Activated naive CD4-positive, alpha-beta T cell treated with anti-CD3 and anti-CD28 coated beads for 36 hours (primary cell): Measurements from ENCODE around the gene DAB1. TPM values are rescaled to one million over a fixed set of nuclear protein-coding genes. Genes with fewer than 3 reads are reported as not detected.
A peak's percentile ranks its signal among the peaks of the same experiment; 100 is the strongest.

Experiments
- CTCF ChIA-PET: fragments of 350-600 bp; sonication (Branson Sonifier 250); formaldehyde crosslinking; loops from one replicate; lab custom pipeline; 2021; ENCODE audit warnings: antibody characterized with exemption; lab: Charles Lee
- DNase-seq: peaks from one replicate; pipeline ENCODE4 v3.0.0-alpha.2; 2020
- H3K27ac Mint-ChIP-seq: one replicate; pipeline ENCODE4 v1.8.0; 2021; ENCODE audit warnings: mild to moderate bottlenecking, mixed read lengths
- H3K27me3 Mint-ChIP-seq: one replicate; pipeline ENCODE4 v1.8.0; 2021; ENCODE audit warnings: low read depth, mixed read lengths
- H3K36me3 Mint-ChIP-seq: one replicate; pipeline ENCODE4 v1.8.0; 2021; ENCODE audit warnings: low read depth, mixed read lengths
- H3K4me1 Mint-ChIP-seq: one replicate; pipeline ENCODE4 v1.8.0; 2021; ENCODE audit warnings: low read depth, mixed read lengths
- H3K4me3 Mint-ChIP-seq: one replicate; pipeline ENCODE4 v1.8.0; 2021; ENCODE audit warnings: mild to moderate bottlenecking, moderate library complexity, mixed read lengths
- H3K9me3 Mint-ChIP-seq: one replicate; pipeline ENCODE4 v1.8.0; 2021; ENCODE audit warnings: mixed read lengths
- intact Hi-C: fragments of 100-400 bp; cut with micrococcal nuclease; formaldehyde crosslinking; loops from one replicate; pipeline ENCODE4 v1.15.1; 2023
- total RNA-seq, 2 experiments: library from RNA; stranded (reverse); gene quantifications; one replicate each; pipeline ENCODE4 v1.2.3, GENCODE V29; 2021

The DAB1 gene
- total RNA-seq, 2 experiments from 2014 or later: not detected

DNA sequence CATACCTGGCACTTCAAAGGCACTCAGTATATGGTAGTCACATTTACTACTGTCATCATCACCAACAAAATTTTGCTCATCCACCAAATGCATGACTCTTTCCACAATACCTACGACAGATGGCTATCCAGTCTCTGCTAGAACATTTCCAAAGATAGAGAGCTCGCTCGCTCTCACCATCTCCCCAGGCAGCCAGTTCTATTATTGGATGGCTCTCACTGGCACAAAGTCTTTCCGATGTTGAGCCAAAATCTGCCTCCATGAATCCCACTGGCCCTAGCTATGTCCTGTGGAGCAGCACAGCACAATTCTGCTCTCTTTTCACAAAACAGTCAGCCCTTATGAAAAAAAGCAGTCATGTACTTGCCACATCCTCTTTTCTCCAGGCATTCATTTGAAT, 102.1 kb downstream of the DAB1 start:
- H3K4me1 Mint-ChIP-seq: no peaks in the 10 kb centered on the region
- intact Hi-C loops: no loop called here

DNA sequence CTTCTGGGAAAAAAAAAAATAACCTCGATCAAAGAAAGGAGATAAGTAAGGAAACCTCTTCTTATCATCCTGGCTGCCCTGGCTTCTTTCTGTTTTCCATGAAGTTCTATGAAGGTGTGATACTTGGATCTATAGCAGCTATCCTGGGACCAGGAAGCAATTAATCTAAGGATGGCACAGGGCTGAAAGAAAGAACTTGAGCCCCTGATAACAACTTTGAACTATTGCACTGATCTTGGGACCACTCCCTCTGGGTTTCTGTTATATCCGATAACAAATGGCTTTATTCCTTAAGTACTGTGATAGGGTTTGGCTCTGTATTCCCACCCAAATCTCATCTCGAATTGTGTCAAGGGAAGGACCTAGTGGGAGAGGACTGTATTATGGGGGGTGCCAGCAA, 104.1 kb downstream of the DAB1 start:
- CTCF ChIA-PET: no interaction called here
- H3K27me3 Mint-ChIP-seq: peaks cover 6% of the 10 kb centered on the region
- intact Hi-C loops: no loop called here
- no peaks in the 10 kb centered on the region for H3K36me3 Mint-ChIP-seq
- H3K4me3 Mint-ChIP-seq: no peak overlapping the region
- peaks cover 5% of the 10 kb centered on the region for H3K9me3 Mint-ChIP-seq
- H3K4me1 Mint-ChIP-seq: no peaks in the 10 kb centered on the region
- H3K27ac Mint-ChIP-seq: no peak overlapping the region
- DNase-seq: no peak

More for the DNA sequence above, 102.1 kb downstream of the DAB1 start:
- H3K27me3 Mint-ChIP-seq: peaks cover 8% of the 10 kb centered on the region
- no peak overlapping the region for H3K27ac Mint-ChIP-seq
- H3K36me3 Mint-ChIP-seq: no peaks in the 10 kb centered on the region
- H3K4me3 Mint-ChIP-seq: no peak overlapping the region
- CTCF ChIA-PET: no interaction called here
- no peak for DNase-seq
- peaks cover 5% of the 10 kb centered on the region for H3K9me3 Mint-ChIP-seq

DNA sequence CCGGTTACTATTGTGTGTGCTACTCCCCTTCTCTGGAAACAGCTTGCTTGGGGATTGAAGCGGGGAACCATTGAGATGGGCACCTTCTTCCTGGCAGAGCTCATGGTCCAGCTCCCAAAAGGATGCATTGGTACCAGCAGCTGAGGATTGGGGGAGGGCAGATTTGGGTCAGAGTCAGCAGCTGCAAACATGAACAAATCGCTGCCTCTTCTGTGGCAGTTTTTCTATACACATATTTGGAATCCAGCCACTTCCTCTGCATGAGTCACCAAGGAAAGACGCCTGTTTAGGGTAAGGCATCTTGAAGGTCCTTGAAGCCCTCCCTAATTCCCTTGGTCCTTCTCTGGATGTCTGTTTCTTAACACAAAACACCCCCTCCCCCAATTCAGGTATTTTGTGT, 104.7 kb downstream of the DAB1 start:
- Mint-ChIP-seq H3K27me3 (peaks cover 4% of the 10 kb centered on the region), H3K4me3 (no peak overlapping the region), H3K4me1 (no peaks in the 10 kb centered on the region), H3K9me3 (peaks cover 5% of the 10 kb centered on the region), H3K27ac (no peak overlapping the region), H3K36me3 (no peaks in the 10 kb centered on the region)
- DNase-seq: no peak
- intact Hi-C loops: no loop called here
- CTCF ChIA-PET: no interaction called here

DNA sequence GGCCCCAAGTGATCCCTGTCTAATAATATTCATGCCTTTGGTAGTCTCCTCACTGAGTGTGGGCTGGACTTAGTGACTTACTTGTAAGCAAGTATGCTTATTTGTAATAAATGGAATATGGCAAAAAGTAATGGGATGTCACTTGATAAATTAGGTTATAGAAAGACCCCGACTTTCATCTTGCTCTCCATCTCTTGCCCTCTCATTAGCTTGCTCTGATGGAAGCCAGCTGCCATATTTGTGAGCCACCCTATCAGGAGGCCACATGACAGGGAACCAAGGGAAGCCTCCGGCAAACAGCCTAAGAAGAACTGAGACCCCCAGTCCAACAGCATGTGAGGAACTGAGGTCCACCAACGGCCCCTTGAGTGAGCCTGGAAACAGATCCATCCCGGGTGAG, 107.0 kb downstream of the DAB1 start:
- CTCF ChIA-PET: no interaction called here
- Mint-ChIP-seq H3K4me3 (no peak overlapping the region), H3K4me1 (no peaks in the 10 kb centered on the region), H3K27ac (no peak overlapping the region), H3K27me3 (peaks cover 4% of the 10 kb centered on the region), H3K9me3 (peaks cover 5% of the 10 kb centered on the region), H3K36me3 (no peaks in the 10 kb centered on the region)
- no peak for DNase-seq
- intact Hi-C loops: no loop called here

DNA sequence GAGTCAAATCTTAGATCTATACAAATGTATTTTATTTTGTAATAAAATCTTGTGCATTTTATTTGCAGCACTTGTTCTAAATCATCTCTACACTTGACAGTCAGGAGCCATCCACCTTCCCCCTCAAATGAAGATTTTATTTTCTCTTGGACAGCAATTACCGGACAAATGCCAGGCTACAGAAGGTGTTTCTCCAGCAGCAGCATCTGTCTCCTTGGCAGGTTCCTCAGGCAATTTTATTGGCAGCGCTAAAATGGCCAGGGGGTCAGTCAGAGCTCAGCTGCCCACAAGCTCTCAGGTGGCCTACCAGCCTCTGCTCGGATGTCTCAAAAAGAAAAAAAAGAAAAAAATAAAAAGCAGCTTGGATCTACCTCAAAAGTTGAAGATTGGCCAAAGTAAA, 107.6 kb downstream of the DAB1 start:
- Mint-ChIP-seq H3K9me3 (peaks cover 5% of the 10 kb centered on the region), H3K4me1 (no peaks in the 10 kb centered on the region), H3K4me3 (no peak overlapping the region), H3K27ac (no peak overlapping the region), H3K27me3 (peaks cover 3% of the 10 kb centered on the region), H3K36me3 (no peaks in the 10 kb centered on the region)
- DNase-seq: no peak
- intact Hi-C loops: no loop called here
- CTCF ChIA-PET: no interaction called here

DNA sequence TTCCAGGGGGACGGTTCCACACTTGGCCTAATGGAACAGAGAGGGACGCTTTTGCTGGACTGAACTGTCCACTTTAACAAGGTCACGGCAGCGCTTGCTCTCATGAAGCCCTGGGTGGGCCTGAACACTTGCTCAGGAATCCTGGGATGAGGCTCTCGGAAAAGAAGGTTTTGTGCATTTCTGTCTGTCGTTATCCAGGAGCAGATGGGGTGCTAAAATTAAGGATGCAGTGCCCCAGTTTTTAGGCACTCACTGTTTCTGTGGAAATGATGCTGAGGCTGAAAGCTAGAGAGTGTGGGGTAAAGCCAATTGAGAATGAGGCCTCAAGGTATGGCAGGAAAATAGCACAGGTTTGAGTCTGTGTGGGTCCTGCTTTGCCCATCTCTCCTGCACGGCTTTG, 111.0 kb downstream of the DAB1 start:
- CTCF ChIA-PET: no interaction called here
- intact Hi-C loops: no loop called here

DNA sequence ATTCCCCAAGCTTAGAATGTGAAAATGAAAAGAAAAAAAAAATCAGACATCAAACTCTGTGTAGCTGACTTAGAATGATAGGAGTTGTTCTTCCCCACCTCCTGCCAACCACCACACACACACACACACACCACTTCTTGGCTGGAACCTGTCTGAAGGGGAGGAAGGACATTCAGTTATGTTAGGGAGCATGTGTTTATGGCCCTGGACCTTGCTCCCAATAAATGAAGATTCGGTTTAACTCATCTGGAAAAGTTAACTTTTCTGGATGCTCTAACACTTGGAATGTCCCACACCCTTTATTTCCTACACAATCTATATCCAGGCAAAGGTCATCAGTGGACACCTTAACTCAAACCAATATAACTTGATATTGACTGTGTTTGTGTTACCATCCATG, 112.4 kb downstream of the DAB1 start:
- intact Hi-C loops: no loop called here
- peaks cover 7% of the 10 kb centered on the region for H3K9me3 Mint-ChIP-seq
- H3K27me3 Mint-ChIP-seq: no peaks in the 10 kb centered on the region
- no peaks in the 10 kb centered on the region for H3K36me3 Mint-ChIP-seq
- no peak overlapping the region for H3K27ac Mint-ChIP-seq
- no peak overlapping the region for H3K4me3 Mint-ChIP-seq
- CTCF ChIA-PET: no interaction called here
- H3K4me1 Mint-ChIP-seq: peaks cover 9% of the 10 kb centered on the region
- no peak for DNase-seq

More for the DNA sequence above, 111.0 kb downstream of the DAB1 start:
- Mint-ChIP-seq H3K4me3 (no peak overlapping the region), H3K27me3 (no peaks in the 10 kb centered on the region), H3K9me3 (no peaks in the 10 kb centered on the region), H3K27ac (no peak overlapping the region), H3K36me3 (no peaks in the 10 kb centered on the region), H3K4me1 (no peaks in the 10 kb centered on the region)
- no peak for DNase-seq

DNA sequence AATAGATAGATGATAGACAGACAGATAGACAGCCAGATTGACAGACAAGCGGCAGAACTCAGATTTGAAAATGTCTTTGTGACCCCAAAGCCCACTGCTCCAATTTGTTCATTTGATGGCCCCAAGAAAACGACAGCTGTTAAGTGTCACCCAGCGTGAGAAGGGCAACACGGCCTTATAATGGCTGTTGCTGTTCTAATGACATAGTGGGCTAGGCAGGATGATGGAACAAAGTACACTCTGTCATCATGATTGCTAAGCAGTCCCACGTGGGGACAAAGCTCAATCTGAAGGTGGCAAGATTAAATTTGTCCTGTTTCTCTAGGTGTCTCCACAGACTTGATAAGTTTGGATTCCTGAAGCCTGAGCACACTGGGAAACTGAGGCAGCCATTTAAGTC, 112.9 kb downstream of the DAB1 start:
- Mint-ChIP-seq H3K27ac (no peak overlapping the region), H3K9me3 (peaks cover 7% of the 10 kb centered on the region), H3K27me3 (no peaks in the 10 kb centered on the region), H3K4me3 (no peak overlapping the region), H3K4me1 (peaks cover 9% of the 10 kb centered on the region), H3K36me3 (no peaks in the 10 kb centered on the region)
- intact Hi-C loops: no loop called here
- CTCF ChIA-PET: no interaction called here
- DNase-seq: no peak

DNA sequence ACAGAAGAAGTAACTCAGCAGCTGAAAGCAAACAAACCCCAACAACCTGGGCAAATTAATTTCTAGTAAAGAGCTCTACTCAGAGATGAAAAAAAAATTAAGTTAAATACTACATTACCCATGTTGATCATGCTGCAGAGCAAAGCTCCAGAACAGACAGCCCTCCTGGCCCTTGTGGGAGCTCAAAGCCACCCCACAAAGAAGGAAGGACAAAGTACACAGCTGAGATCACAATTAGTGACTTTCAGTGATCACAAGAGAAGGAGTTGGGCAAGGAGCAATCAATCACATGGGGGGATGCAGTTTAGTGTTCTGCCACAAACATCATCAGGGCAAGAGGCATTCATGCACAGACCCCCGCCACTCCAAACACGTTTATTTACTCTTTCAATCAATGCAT, 114.2 kb downstream of the DAB1 start:
- CTCF ChIA-PET: no interaction called here
- no peak overlapping the region for H3K27ac Mint-ChIP-seq
- peaks cover 9% of the 10 kb centered on the region for H3K4me1 Mint-ChIP-seq

DNA sequence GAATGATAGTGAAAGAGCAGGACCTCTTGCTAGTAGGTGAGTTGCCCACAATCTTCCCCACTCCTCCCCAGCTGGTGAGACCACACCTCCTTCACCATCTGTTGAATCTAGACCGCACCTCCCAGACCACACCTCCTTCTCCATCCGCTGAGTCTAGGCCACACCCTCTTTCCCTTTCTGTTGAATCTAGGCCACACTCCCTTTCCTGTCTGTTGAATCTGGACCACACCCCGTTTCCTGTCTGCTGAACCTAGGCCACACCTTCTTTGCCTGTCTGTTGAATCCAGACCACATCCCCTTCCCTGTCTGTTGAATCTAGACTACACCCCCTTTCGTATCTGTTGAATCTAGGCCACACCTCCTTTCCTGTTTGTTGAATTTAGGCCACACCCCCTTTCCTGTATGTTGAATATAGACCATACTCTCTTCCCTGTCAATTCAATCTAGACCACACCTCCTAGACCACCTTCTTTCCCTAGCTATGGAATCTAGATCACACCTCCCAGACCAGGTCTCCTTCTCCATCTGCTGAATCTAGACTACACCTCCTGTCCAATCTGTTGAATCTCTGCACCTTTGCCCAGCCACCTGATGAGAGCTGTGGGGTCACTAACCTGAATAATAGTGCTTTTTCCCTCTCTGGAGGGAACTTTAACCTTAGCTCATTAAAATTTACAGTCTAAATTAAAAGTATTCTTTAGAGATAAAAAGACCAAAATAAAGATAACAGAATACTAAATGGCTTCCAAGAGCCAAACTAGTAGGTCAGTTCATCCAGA, 116.3 kb downstream of the DAB1 start:
- intact Hi-C loops: no loop called here
- no peak overlapping the region for H3K4me3 Mint-ChIP-seq
- H3K27ac Mint-ChIP-seq: no peak overlapping the region
- H3K27me3 Mint-ChIP-seq: no peaks in the 10 kb centered on the region
- H3K9me3 Mint-ChIP-seq: peaks cover 7% of the 10 kb centered on the region
- H3K36me3 Mint-ChIP-seq: no peaks in the 10 kb centered on the region
- CTCF ChIA-PET: no interaction called here
- peak; percentile 64 for DNase-seq
- peaks cover 9% of the 10 kb centered on the region for H3K4me1 Mint-ChIP-seq

More for the DNA sequence above, 114.2 kb downstream of the DAB1 start:
- intact Hi-C loops: no loop called here
- H3K27me3 Mint-ChIP-seq: no peaks in the 10 kb centered on the region
- H3K4me3 Mint-ChIP-seq: no peak overlapping the region
- peaks cover 7% of the 10 kb centered on the region for H3K9me3 Mint-ChIP-seq
- no peak for DNase-seq
- H3K36me3 Mint-ChIP-seq: no peaks in the 10 kb centered on the region

DNA sequence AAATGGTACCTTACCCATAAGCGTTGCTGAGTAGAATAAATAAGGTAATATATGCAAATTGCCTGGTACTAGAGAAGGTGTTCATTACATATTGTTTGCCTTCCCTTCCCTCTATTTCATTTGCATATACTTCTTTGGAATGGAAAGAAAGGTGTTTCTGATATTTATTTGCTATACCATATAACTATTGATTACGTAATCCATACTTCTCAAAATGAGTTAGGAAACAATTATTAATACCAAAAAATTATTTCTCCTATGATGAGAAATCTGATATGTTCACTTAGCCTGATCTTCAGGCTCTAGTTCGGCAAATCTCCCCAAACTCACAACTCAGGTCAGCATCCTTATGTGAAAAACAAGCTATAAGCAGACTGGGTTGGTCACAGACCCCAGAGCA, 119.3 kb downstream of the DAB1 start:
- intact Hi-C loops: no loop called here
- Mint-ChIP-seq H3K4me3 (no peak overlapping the region), H3K4me1 (peaks cover 9% of the 10 kb centered on the region), H3K36me3 (no peaks in the 10 kb centered on the region), H3K27me3 (no peaks in the 10 kb centered on the region), H3K9me3 (peaks cover 7% of the 10 kb centered on the region), H3K27ac (no peak overlapping the region)
- CTCF ChIA-PET: interaction anchor here (0.7 kb wide), 1 partner anchor 473 kb away, joined by 3 read pairs; no protein-coding TSS in a partner anchor
- no peak for DNase-seq

DNA sequence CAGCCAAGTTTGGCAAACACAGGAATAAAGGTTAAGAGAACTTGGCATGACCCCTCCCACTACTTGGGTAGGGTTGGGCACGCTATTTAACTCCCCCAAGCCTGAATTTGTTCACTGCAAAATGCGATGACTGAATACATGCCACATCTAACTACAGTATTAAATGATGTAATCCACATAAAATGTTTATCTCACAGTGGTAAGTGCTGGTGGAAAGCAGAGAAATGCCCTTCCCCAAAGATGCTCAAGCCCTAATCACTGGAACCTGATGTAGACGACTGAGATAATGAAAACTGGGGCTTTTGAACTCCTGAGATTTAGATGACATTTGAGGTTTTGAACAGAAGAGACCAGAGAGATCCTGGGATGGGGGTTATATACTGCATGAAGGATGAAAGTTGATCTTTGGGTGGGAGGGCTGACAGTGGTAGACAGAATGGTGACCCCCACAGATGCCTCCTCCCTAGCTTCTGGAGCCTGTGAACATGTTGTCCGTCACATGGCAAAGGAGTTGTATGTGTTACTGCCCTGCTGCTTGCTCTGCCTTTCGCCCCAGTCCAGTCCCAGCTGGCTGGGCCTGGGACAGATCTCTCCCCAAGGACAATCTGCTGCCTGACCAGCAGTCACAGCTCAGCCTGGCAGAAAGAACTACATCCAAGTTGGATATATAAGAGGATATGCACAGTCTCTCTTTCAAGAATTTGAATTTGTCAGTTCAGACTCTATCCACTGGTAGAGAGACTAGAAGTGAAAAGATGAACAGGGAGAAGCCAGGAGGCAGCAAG, 120.9 kb downstream of the DAB1 start:
- Mint-ChIP-seq H3K4me1 (peaks cover 9% of the 10 kb centered on the region), H3K27ac (no peak overlapping the region), H3K4me3 (no peak overlapping the region), H3K9me3 (peaks cover 7% of the 10 kb centered on the region), H3K36me3 (no peaks in the 10 kb centered on the region), H3K27me3 (no peaks in the 10 kb centered on the region)
- DNase-seq: no peak
- intact Hi-C loops: no loop called here
- CTCF ChIA-PET: no interaction called here

DNA sequence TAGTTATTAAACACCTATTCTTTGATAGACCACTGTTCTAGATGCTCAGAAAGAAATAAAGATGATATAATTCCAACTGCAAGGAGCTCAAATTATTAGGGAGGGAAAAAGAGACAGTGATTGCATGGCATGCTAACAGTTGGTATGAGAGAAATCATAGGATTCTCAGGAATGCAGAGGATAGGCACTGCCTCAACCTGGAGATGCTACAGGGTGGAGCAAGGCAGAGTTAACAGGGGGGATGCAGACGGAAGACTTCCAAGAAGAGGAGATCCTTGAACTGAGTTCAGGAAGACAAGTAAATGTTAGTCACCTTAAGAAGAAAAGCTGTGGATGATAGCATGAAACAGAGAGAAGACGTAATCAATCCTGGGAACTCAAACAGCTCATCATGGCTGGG, 123.7 kb downstream of the DAB1 start:
- no peaks in the 10 kb centered on the region for H3K9me3 Mint-ChIP-seq
- CTCF ChIA-PET: interaction anchor here (0.6 kb wide), 1 partner anchor 99 kb away, joined by 3 read pairs; no protein-coding TSS in a partner anchor
- intact Hi-C loops: no loop called here
- no peaks in the 10 kb centered on the region for H3K36me3 Mint-ChIP-seq
- no peak overlapping the region for H3K4me3 Mint-ChIP-seq
- no peaks in the 10 kb centered on the region for H3K4me1 Mint-ChIP-seq
- H3K27me3 Mint-ChIP-seq: no peaks in the 10 kb centered on the region
- no peak for DNase-seq
- H3K27ac Mint-ChIP-seq: no peak overlapping the region
